Hindlimb muscle (tissue), 1 donor: Measurements from ENCODE around the gene ANXA10. TPM values are rescaled to one million over a fixed set of nuclear protein-coding genes. Genes with fewer than 3 reads are reported as not detected.

ENCODE experiments used
- polyA plus RNA-seq: library from polyadenylated mRNA; unstranded; fragments of 120-200 nt; gene quantifications from one replicate; pipeline ENCODE4 v1.2.1, GENCODE V29; 2013; ENCODE audit not compliant: insufficient read length

ANXA10 gene
- polyA plus RNA-seq, 1 donor: 0.28 TPM

Other genes with a start within 250 kb of the ANXA10 start
- 5.0 TPM for gene DDX60, start 226.2 kb downstream of the ANXA10 start, polyA plus RNA-seq